Neural cell (in vitro differentiated cells): ENCODE results near the gene RPP25.

Source experiments
- EP300 ChIP-seq: fragments of 450-650 bp; conservative IDR thresholded peaks from 2 replicates; pipeline ENCODE4 v1.6.1; 2014; ENCODE audit warnings: antibody characterized with exemption, mild to moderate bottlenecking, moderate library complexity; ENCODE audit not compliant: poor library complexity, severe bottlenecking
- EZH2 ChIP-seq: fragments of 200-600, 300-800 bp; shearing (Covaris generic), sonication (generic); IDR thresholded peaks from 2 replicates; pipeline ENCODE4 v1.6.1; 2014; ENCODE audit warnings: antibody characterized with exemption, low read length, borderline replicate concordance, mild to moderate bottlenecking; ENCODE audit not compliant: insufficient read depth, poor library complexity, severe bottlenecking
- MXI1 ChIP-seq: fragments of 450-650 bp; conservative IDR thresholded peaks from 2 replicates; pipeline ENCODE4 v1.6.1; 2014; ENCODE audit warnings: antibody characterized with exemption, mild to moderate bottlenecking; ENCODE audit not compliant: poor library complexity, severe bottlenecking
- POLR2AphosphoS5 ChIP-seq: IDR thresholded peaks from 2 replicates; pipeline ENCODE4 v1.6.1; 2012
- RAD21 ChIP-seq: fragments of 450-650 bp; conservative IDR thresholded peaks from 2 replicates; pipeline ENCODE4 v1.6.1; 2014; ENCODE audit warnings: antibody characterized with exemption, mild to moderate bottlenecking, moderate library complexity
- TAF1 ChIP-seq: IDR thresholded peaks from 2 replicates; pipeline ENCODE4 v1.6.1; 2012; ENCODE audit warnings: low read depth
- TF ChIP-seq, protein P1 (sequence below): fragments of 450-650 bp; IDR thresholded peaks from 2 replicates; pipeline ENCODE4 v1.5.1; 2014; ENCODE audit warnings: antibody characterized with exemption, mild to moderate bottlenecking, moderate library complexity; ENCODE audit not compliant: poor library complexity, severe bottlenecking
- TF ChIP-seq, protein P2 (sequence below): IDR thresholded peaks from 2 replicates; pipeline ENCODE4 v1.6.1; 2012; ENCODE audit warnings: borderline replicate concordance

GRCh38 chr15:74908635-74909034 is 47.9 kb downstream of the RPP25 start:
- TF ChIP-seq, protein P1, sequence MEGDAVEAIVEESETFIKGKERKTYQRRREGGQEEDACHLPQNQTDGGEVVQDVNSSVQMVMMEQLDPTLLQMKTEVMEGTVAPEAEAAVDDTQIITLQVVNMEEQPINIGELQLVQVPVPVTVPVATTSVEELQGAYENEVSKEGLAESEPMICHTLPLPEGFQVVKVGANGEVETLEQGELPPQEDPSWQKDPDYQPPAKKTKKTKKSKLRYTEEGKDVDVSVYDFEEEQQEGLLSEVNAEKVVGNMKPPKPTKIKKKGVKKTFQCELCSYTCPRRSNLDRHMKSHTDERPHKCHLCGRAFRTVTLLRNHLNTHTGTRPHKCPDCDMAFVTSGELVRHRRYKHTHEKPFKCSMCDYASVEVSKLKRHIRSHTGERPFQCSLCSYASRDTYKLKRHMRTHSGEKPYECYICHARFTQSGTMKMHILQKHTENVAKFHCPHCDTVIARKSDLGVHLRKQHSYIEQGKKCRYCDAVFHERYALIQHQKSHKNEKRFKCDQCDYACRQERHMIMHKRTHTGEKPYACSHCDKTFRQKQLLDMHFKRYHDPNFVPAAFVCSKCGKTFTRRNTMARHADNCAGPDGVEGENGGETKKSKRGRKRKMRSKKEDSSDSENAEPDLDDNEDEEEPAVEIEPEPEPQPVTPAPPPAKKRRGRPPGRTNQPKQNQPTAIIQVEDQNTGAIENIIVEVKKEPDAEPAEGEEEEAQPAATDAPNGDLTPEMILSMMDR: no peak
- TF ChIP-seq TAF1: no peak
- no peak for TF ChIP-seq EZH2
- TF ChIP-seq RAD21: no peak
- TF ChIP-seq POLR2AphosphoS5: no peak
- TF ChIP-seq, protein P2, sequence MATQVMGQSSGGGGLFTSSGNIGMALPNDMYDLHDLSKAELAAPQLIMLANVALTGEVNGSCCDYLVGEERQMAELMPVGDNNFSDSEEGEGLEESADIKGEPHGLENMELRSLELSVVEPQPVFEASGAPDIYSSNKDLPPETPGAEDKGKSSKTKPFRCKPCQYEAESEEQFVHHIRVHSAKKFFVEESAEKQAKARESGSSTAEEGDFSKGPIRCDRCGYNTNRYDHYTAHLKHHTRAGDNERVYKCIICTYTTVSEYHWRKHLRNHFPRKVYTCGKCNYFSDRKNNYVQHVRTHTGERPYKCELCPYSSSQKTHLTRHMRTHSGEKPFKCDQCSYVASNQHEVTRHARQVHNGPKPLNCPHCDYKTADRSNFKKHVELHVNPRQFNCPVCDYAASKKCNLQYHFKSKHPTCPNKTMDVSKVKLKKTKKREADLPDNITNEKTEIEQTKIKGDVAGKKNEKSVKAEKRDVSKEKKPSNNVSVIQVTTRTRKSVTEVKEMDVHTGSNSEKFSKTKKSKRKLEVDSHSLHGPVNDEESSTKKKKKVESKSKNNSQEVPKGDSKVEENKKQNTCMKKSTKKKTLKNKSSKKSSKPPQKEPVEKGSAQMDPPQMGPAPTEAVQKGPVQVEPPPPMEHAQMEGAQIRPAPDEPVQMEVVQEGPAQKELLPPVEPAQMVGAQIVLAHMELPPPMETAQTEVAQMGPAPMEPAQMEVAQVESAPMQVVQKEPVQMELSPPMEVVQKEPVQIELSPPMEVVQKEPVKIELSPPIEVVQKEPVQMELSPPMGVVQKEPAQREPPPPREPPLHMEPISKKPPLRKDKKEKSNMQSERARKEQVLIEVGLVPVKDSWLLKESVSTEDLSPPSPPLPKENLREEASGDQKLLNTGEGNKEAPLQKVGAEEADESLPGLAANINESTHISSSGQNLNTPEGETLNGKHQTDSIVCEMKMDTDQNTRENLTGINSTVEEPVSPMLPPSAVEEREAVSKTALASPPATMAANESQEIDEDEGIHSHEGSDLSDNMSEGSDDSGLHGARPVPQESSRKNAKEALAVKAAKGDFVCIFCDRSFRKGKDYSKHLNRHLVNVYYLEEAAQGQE: no peak
- no peak for TF ChIP-seq EP300
- TF ChIP-seq MXI1: no peak
